Breast epithelium (tissue), 4 donors: ENCODE data around the gene YKT6. TPM values are rescaled to one million over a fixed set of nuclear protein-coding genes. Genes with fewer than 3 reads are reported as not detected.
A peak's percentile ranks its signal among the peaks of the same experiment; 100 is the strongest.

Experiments used
- DNase-seq, 2 donors: peaks; one replicate each; pipeline ENCODE4 v3.0.0-alpha.2; 2019; ENCODE audit warnings: low spot score in 2 of 2
- H3K27ac ChIP-seq, 2 donors: fragments of 200-600 bp; sonication (generic) in 1 of 2; one replicate each; pipeline ENCODE4 v1.5.1; 2016 to 2019; ENCODE audit warnings: mild to moderate bottlenecking in 1 of 2
- H3K27me3 ChIP-seq, 2 donors: fragments of 200-600 bp; sonication (generic) in 1 of 2; one replicate each; pipeline versions ENCODE4 v1.5.1 to v1.6.0; 2017 to 2019; ENCODE audit warnings: control low read depth in 1 of 2, mild to moderate bottlenecking in 1 of 2
- H3K36me3 ChIP-seq: fragments of 200-600 bp; one replicate; pipeline ENCODE4 v1.5.1; 2019
- H3K4me1 ChIP-seq, 2 donors: fragments of 200-600 bp; sonication (generic); one replicate each; pipeline ENCODE4 v1.5.1; 2016 to 2019; ENCODE audit warnings: control low read depth in 1 of 2
- H3K4me3 ChIP-seq, 3 donors: fragments of 200-600 bp; sonication (generic); 1 replicate in 2 of 3; 2 replicates in 1 of 3; pipeline ENCODE4 v1.5.1; 2016 to 2019; ENCODE audit warnings: mild to moderate bottlenecking in 3 of 3, moderate library complexity in 2 of 3
- H3K9me3 ChIP-seq, 2 donors: fragments of 200-600 bp; sonication (generic) in 1 of 2; one replicate each; pipeline ENCODE4 v1.5.1; 2016 to 2019; ENCODE audit warnings: control low read depth in 1 of 2
- POLR2A ChIP-seq: fragments of 450-650 bp; IDR thresholded peaks from one replicate; pipeline ENCODE4 v1.6.1; 2016; ENCODE audit warnings: antibody characterized with exemption, mild to moderate bottlenecking, moderate library complexity
- POLR2AphosphoS5 ChIP-seq, 3 donors: sonication (generic); formaldehyde crosslinking; IDR thresholded peaks; one replicate each; pipeline ENCODE4 v1.6.1; 2017; ENCODE audit warnings: antibody characterized with exemption in 3 of 3
- intact Hi-C: fragments of 100-400 bp; cut with DNase I; formaldehyde crosslinking; loops from one replicate; pipeline ENCODE4 v1.15.1; 2023; ENCODE audit warnings: low total_unique reads
- total RNA-seq, 3 donors: library from RNA; depleted of rRNA; stranded (reverse); fragments of >200 nt; gene quantifications; one replicate each; pipeline ENCODE4 v1.1.0, GENCODE V29; 2016
- TF ChIP-seq, protein P1 (sequence below), 3 donors: fragments of 450-650 bp; IDR thresholded peaks; one replicate each; pipeline ENCODE4 v1.5.1; 2016 to 2017; ENCODE audit warnings: antibody characterized with exemption in 3 of 3, mild to moderate bottlenecking in 3 of 3, moderate library complexity in 3 of 3

Gene YKT6
- total RNA-seq, 3 donors from 2014 or later, result 40.2 to 57.0 (median 49.4) TPM

GRCh38 chr7:44154703-44155102 is 46.1 kb upstream of the YKT6 start:
- no peak overlapping the region for H3K4me3 ChIP-seq
- intact Hi-C loops, result no loop called here
- DNase-seq, result peak in 1 of 2 donors; percentile 3
- no peaks in the 10 kb centered on the region for H3K9me3 ChIP-seq
- no peaks in the 10 kb centered on the region for H3K27me3 ChIP-seq
- no peak overlapping the region for H3K27ac ChIP-seq
- H3K4me1 ChIP-seq, result no peaks in the 10 kb centered on the region
- H3K36me3 ChIP-seq, result no peaks in the 10 kb centered on the region
- no peak for TF ChIP-seq POLR2AphosphoS5 (IDR thresholded peaks at IDR 0.05)
- no peak for TF ChIP-seq POLR2A
- TF ChIP-seq, protein P1, sequence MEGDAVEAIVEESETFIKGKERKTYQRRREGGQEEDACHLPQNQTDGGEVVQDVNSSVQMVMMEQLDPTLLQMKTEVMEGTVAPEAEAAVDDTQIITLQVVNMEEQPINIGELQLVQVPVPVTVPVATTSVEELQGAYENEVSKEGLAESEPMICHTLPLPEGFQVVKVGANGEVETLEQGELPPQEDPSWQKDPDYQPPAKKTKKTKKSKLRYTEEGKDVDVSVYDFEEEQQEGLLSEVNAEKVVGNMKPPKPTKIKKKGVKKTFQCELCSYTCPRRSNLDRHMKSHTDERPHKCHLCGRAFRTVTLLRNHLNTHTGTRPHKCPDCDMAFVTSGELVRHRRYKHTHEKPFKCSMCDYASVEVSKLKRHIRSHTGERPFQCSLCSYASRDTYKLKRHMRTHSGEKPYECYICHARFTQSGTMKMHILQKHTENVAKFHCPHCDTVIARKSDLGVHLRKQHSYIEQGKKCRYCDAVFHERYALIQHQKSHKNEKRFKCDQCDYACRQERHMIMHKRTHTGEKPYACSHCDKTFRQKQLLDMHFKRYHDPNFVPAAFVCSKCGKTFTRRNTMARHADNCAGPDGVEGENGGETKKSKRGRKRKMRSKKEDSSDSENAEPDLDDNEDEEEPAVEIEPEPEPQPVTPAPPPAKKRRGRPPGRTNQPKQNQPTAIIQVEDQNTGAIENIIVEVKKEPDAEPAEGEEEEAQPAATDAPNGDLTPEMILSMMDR (IDR thresholded peaks at IDR 0.05), result no peak

DNA sequence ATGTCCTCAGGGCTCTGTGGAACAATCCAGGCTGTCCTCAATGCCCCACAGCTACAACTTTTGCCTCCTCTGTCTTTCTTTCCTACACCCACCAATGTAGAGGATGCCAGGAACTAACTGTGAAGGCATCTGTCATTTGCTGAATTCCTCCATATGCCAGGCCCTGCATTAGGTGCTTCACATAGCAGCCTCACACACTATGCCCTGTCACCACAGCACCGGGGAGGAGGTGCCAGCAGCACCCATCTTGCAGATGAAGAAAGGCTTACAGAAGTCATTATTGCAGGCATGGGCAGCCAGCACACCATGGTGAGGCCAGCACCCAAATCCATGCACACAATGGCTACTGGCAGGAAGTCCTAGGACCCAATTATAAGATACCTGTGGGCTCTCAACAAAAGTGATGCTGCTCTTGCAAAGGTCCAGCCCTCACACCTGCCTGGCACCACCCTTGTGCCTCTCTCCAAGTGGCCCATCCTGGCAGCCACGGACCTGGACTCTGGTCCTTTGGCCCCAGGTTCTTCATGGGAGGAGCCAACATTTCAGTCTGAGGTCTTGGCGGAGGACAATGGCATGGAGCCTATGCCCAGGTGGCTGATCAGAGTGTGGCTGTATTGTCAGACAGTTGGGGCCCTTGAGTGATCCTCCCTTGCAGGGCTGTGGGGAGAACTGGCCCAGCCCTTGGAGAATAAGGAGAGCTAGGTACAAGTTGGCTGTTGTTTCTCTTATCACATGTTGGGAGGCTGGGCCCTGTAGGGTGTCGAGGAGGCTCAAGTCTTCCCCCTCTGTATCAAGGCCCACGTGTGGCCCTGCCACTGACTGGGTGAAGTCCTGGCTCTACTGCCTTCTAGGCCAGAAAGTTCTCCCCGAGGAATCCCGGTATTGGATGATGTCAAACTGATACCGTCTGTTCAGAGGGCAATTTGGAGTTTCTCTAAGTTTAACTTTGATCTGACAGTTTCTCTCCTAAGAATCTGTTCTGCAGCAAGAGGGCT is 45.3 kb upstream of the YKT6 start:
- TF ChIP-seq POLR2AphosphoS5 (IDR thresholded peaks at IDR 0.05) (no peak), POLR2A (no peak)
- TF ChIP-seq, protein P1 (IDR thresholded peaks at IDR 0.05), result no peak
- Histone ChIP-seq H3K4me3 (no peak overlapping the region), H3K27me3 (no peaks in the 10 kb centered on the region), H3K9me3 (no peaks in the 10 kb centered on the region), H3K36me3 (no peaks in the 10 kb centered on the region), H3K27ac (no peak overlapping the region), H3K4me1 (no peaks in the 10 kb centered on the region)
- intact Hi-C loops, result no loop called here
- DNase-seq, result peak in 1 of 2 donors; percentile 9

GRCh38 chr7:44156453-44157010 is 44.2 kb upstream of the YKT6 start:
- intact Hi-C loops, result no loop called here
- Histone ChIP-seq H3K27ac (no peak overlapping the region), H3K36me3 (no peaks in the 10 kb centered on the region), H3K27me3 (no peaks in the 10 kb centered on the region), H3K9me3 (no peaks in the 10 kb centered on the region), H3K4me1 (no peaks in the 10 kb centered on the region), H3K4me3 (no peak overlapping the region)
- no peak for DNase-seq
- TF ChIP-seq, protein P1 (IDR thresholded peaks at IDR 0.05), result no peak
- TF ChIP-seq POLR2AphosphoS5 (IDR thresholded peaks at IDR 0.05), result no peak
- TF ChIP-seq POLR2A, result no peak

DNA sequence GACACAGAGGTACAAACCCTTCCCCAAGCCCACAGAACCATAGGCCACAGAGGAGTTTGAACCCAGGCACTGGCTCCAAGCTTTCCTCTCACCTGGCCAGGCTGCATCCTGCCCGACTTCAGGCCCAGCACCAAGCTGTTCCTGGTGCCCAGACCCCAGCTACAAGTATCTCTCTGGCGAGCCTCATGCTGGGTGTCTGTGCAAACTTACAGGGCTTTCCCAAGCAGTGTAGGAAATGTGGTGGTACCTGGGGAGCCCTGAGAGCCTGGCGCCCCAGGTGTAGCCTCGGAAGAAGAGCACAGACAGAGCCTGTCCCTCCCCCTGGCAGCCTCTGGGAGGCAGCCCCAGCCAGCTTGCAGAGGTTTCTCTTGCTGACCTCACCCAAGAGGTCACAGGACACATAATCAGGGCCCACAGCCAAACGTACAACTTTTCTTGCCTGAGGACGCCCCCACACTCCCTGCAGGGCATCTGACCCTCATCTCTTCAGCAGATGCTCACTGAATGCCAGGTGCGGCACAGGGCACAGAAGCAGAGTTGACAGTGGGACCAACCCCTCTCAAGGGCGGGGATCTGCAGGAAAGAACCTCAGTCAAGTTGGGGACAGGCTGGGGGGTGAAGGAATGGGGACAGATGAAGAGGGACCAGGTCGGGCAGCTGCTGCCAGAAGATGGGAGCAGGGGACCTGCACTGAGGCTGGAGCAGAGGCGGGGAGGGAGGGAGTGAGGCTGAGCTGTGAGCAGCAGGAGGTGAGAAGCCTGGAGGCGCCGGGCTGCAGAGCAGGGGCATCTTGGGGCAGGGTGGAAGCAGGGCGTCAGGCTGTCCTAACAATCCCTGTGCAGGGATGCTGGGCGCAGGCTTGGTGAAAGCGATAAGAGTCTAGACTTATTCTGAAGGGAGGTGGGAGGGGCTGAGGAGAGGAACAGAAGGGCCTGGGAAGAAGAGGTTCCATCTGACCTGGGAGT is 43.4 kb upstream of the YKT6 start:
- no peak for DNase-seq
- Histone ChIP-seq H3K4me1 (no peaks in the 10 kb centered on the region), H3K27me3 (no peaks in the 10 kb centered on the region), H3K4me3 (no peak overlapping the region), H3K36me3 (no peaks in the 10 kb centered on the region), H3K27ac (no peak overlapping the region), H3K9me3 (no peaks in the 10 kb centered on the region)
- TF ChIP-seq, protein P1 (IDR thresholded peaks at IDR 0.05), result no peak
- TF ChIP-seq POLR2A (no peak), POLR2AphosphoS5 (IDR thresholded peaks at IDR 0.05) (no peak)
- intact Hi-C loops, result no loop called here
